Ammon's horn (tissue), 1 donor: ENCODE data around the gene PDE6C.
"Not testable (repeated sequence)": the region's sequence is repeated elsewhere in the genome, so short reads cannot be mapped to it uniquely, and the experiment has no call there.

Source experiments
- DNase-seq: peaks from one replicate; pipeline ENCODE4 v3.0.0-alpha.2; 2016; ENCODE audit warnings: low spot score

Gene PDE6C

DNA sequence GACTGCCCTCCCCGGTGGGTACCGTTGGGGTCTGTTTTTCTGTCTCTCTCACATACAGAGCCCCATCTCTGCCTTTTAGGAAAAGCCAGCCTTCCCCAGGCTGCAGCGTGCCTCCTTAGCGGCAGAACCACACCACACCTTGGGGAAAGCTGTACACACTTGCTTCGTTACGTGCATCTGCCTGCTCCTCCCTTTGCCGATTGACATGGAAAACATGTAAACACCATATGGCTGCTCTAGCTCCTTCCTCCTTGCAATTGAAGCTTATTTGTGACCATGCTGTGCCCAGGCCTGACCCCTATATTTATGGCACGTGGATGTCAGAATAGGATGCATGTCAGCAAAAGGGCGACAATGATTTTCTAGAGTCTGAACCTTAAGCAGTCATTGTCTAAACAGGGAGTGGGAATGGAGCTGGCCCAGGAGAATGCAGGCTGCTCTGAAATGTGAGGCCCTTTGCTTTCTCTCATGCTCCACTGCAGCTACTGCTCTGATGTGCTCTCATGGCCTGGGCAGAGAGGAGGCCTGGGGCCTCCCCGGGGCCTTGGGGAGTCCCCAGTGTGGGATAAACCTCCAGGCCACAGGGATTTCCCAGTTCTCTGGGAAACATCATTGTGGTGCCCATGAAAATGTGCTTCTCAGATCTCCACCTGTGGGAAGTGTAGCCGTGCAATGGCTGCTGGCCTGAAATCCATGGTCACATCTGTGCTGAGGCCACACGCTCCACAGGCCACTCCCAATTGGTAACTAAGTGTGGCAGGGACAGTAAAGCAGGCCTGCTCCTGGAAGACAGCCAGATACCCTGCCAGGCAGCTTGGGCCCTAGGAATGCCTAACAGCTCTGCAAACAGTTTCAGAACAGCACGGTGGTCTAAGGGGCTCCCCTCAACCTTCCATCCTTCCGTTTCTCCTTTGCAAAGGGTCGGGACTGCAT, 18.6 kb downstream of the PDE6C start:
- DNase-seq = no peak

DNA sequence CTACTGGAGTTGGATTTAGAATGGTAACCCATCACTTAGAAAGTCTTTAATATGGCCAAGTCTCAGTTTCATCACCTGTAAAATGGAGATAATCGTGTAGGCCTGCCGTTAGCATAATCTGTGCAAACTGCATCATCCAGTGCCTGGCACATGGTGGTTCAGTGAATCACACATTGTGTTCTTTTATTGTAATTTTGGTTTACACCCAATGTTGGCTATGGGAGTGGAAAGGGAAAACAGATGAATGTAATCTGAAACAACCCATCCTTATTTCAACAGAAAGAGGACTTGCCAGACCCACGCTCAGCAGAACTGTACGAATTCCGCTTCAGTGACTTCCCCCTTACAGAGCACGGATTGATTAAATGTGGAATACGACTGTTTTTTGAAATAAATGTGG, 27.5 kb downstream of the PDE6C start:
- peak; percentile 27 for DNase-seq

DNA sequence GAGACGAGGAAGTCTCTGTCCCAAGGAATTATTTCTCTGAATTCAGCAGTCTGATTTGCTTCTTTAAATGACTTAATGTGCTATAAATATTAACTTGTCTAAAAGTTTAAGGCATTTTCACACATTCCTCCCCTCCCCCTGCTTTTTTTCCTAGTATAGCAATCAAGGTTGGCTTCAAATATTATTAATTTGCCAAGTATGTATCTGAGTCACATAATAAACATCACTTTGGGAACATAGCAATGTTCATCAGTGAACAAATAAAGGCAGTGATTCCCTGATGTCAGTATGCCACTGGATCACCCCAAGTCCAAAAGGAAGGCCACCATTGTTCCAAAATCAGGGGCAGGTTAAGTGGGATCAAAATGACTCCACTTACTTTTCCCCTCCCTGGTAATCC, 40.5 kb downstream of the PDE6C start:
- no peak for DNase-seq

DNA sequence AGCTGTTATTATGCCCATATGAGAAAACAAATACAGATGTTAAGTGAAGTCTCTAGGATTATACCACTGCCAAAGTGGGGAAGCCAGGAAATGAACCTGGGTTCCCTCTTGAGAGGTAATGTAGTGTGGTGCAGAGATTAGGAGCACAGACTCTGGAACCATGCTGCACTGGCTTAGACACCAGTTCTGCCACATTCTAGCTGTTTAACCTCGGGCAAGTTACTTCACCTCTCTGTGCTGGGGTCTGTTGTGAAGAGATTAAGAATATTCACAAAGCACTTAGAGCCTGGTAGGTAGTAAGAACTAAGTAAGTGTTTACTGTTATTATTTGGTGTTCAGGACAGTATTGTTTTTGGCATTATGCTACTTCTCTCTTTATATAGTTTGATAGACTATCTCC, 41.9 kb downstream of the PDE6C start:
- no peak for DNase-seq

DNA sequence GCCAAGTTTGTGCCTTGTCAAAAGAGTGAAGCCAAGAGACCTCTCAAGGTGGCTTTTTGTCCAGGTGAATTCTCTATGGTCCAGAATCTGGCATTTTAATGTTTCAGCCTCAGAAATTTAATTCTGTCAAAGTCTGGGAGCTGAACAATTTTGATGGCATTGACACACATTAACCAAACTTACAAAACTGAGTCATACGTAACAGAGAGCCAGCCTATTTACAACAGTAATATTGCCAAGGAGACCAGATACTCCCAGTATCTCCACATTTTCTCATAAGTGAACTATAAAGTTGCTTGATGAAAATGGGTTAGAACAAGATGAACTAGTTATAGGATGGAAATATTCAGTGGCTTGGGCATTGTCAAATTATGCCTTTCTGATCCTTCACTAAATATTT, 43.8 kb downstream of the PDE6C start:
- DNase-seq = no peak

DNA sequence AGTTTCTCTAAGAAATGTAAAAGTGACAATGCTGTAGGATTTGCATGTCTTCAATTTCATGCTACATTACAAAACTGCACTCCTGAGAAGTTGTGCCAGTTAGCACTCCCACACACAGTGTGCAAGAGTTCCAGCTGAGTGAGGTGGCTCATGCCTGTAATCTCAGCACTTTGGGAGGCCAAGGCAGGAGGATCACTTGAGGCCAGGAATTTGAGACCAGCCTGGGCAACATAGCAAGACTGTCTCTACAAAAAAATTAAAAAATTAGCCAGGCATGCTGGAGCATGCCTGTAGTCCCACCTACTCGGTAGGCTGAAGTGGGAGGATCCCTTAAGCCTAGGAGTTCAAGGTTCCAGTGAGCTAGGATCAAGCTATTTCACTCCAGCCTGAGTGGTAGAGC, 45.4 kb downstream of the PDE6C start:
- DNase-seq = no peak

DNA sequence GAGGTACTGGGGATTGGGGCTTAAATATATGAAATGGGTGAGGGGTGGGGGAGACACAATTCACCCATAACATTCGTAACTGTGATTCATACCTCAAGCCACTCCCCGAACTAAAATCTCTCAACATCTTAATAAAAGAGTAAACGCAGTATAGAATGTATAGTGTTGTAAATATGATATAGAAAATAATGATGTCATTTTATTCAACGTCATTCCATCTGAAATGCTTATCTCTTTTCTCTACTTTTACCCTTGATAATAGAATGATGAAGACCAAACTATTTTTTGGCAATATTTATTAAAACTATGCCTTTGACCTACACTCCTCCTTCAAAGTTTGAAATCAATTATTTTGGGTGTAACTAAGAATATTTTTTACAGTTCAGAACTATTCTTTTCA, 53.7 kb downstream of the PDE6C start:
- DNase-seq = no peak

DNA sequence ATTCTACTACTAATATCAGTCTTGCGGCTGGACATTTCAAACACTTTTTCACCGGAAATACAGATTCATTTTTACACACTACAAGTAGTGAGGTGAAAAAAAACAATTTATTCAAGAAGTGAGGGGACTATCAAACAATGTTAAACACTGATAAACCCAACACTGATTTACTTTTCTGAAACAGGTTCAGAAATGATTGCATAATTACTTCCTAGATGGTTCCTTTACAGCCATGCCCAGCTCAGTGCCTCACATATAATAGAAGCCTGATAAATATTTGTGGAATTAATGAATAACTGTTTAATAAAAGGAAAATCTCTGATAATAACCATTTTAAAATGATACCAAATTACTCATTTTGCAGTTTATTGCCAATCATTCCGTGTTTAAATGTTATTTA, 55.5 kb downstream of the PDE6C start:
- no peak for DNase-seq

DNA sequence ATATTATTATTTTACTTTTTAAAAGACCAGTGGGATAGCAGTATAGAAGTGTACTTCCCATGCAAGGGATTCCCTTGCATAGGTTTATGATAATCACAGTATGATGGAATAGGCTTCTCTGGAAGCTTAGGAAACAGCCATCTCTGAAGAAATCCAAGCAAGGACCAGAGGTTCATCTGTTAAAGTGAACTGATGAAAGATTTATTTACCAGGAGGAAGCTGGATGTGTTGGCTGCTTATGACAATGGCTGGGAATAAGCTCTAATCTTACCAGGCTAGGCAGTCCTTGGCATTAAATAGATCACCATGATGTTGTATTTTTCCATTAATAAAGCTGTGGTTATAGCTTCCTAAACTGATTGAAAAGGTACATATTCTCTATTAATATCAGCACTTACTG, 58.0 kb downstream of the PDE6C start:
- no peak for DNase-seq

DNA sequence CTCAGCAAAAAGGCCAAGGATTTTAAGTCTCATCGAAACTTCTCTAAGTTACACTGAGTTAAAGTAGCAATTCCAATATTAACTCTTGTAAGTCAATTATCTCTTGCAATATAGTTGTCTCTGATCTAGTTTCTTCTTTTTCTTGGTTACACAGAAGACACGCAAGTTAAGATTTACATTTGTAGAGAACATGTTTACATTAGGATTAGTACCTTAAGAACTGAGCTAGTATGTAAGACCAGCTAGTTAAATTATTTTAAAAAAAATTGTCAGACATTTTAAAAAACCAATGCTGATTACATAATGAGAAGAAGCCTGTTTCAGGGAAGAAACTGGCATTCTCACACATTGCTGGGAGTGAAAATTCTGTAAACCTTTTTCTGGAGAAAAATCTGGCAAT, 58.7 kb downstream of the PDE6C start:
- no peak for DNase-seq

DNA sequence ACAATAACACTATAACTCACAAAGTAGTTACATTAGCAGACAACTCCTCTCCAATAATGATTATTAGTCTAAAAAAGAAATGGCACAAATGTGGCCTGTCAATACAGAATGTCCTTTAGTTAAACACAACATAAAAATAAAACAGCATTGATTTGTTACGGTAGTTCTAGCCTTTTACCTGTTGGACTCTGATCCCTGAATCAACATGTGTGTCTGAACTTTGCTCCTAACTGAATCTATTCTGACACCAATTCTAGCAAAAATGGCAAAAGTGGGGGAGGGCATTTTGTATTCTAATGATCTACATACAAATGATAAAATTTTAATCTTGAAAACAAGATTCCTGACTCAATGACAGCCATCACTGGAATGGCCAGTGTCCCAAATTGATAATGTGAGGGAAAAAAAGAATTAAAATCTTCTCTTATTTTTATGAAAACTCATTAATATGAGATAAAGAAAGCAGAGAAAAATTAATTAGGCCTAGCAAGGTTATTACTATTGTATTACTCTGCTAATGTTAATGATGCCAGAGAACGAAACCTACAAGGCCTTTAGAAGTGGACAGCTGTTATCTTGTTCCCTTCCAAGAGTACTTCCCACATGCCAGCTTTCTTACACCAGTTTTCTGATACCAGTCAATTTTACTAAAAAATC, 59.8 kb downstream of the PDE6C start:
- no peak for DNase-seq

DNA sequence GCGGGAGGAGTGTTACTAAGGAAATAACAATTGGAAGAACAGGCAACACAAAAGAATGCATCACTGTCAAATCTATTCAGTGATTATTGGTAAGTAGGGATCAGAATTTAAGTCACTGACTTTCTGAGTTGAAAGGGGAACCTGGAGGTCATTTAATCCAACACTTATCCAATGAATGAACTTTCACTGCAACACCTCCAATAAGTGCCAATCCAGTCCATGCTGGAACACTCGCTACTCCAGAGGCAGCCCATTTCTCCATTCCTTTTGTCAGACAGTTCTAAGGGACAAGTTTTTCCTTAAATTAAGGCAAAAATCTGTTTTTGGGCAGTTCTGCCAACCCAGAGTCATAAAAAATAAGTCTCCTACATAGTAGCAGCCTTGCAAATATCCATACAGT, 60.6 kb downstream of the PDE6C start:
- no peak for DNase-seq

DNA sequence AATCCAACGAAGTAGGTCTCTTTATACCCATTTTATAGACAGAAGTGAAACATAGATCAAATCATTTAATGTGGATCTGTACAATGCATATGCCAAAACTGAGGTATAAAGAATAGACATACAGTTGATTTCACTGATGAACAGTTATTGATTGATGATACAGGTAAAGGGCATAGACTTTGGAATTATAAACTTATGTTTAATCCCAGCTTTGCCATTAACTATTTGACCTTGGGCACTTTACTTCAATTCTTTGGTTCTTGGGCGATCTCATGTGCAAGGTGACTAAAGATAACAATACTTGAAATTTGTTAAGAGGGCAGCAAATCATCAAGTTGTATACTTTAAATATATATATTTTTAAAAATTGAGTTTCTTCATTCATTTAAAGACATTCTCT, 61.5 kb downstream of the PDE6C start:
- no peak for DNase-seq

DNA sequence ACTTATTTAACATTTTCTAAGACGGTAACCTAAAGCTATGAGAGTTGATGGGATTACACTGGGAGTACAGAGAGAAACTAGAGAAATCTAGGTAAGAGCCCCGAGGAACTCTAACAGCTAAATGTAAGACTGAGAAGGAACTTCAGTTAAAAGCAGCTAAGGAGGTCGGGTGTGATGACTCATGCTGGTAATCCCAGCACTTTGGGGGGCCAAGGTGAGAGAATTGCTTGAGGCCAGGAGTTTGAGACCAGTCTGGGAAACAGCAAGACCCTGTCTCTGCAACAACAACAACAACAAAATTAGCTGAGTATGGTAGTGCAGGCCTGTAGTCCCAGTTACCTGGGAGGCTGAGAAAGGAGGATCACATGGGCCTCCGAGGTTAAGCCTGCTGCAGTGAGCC, 66.0 kb downstream of the PDE6C start:
- no peak for DNase-seq

DNA sequence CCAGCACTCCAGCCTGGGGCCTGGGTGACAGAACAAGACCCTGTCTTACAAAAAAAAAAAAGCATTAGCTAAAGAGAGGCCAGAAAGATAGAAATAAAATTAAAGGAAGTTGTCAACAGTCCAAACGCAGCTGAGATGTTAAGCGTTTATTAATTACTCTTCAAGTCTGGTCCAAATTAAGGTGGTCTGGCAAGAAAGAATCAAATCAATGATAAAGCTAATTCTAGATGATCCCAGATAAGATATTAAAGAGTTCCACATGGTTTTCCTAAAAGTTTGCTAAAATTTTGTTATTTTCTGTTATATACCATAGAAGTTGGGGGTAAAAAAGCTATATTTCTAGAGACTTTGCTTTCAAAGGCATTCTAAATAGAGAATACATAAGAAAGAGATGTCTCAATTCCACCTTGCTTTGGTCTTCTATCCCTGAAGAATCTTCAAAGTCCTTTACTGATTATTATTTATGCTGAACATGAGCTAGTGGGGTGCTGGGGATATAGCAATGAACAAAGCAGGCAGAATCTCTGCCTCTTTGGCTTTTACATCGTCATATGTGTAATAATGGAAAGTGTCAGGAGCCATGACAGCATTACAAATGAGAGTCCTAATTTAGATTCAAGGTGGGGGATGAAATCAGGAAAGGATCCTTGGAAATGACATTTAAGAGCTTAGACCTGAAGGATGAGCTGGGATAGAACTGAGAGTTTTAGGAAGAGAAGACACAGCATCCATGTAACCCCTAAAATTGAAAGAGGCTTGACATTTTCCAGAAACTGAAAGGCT, 66.7 kb downstream of the PDE6C start:
- DNase-seq = no peak

DNA sequence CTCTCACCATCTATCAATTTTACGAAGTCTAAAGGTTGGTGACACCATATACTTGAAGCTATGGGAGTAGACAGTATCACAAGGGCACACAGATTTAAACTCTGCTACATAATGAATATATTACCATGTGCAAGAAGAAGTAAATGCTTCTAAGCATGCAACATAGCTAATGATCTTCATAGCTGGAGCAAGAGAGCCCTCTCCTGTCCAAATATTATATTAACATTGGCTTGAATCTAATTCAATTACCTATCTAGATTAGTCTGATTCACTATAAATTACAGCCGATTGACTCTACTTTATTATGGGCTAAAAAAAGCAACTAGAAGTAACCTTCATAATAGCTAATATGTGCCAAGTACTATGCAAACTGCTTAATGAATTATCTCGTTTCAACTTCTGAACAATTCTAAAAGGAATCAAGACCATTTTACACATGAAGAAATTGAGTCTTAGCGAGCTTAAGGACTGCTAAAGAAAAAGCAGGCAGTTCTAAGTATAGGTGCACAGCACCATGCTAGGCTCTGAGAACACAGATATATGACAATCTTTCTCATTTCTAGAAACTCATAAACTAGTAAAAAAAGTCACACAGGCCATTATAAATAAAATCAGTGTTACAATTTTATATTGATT, 68.2 kb downstream of the PDE6C start:
- peak; percentile 47 for DNase-seq

DNA sequence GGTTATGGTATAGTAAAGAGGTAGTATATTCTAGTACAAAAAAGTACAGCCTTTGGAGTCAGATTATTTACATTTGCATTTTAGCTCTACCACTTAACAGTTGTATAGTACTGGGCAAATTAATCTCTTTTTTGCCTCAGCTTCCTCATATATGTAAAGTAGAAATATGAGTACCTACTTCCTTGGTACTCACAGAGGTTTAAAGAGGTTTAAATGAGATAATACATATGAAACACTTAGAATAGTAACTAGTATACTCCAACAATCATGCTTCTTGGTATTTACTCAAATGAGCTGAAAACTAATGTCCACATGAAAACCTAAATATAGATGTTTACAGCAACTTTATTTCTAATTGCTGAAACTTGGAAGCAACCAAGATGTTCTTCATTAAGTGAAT, 75.4 kb downstream of the PDE6C start:
- no peak for DNase-seq

DNA sequence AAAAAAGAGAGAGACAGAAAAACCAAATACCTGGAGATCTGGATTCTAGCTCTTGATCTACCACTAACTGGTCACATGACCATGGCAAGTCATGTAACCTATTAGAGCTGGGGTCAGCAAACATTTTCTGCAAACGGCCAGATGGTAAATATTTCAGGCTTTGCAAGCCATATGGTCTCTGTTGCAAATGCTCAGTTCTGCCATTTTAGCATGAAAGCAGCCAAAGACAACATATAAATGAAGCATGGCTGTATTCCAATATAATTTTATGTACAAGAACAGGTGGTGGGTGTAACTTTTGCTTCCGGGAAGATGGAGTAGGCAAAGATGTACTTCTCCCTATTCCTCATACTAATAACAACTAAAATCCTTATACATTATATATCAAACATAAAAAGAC, 83.4 kb downstream of the PDE6C start:
- no peak for DNase-seq

DNA sequence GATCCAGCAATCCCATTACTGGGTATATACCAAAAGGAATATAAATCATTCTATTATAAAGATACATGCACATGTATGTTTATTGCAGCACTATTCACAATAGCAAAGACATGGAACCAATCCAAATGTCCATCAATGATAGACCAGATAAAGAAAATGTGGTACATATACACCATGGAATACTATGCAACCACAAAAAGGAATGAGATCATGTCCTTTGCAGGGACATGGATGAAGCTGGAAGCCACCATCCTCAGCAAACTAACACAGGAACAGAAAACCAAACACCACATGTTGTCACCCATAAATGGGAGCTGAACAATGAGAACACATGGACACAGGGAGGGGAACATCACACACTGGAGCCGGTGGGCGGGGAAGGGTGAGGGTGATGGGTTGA, 84.2 kb downstream of the PDE6C start:
- DNase-seq = not testable (repeated sequence)

DNA sequence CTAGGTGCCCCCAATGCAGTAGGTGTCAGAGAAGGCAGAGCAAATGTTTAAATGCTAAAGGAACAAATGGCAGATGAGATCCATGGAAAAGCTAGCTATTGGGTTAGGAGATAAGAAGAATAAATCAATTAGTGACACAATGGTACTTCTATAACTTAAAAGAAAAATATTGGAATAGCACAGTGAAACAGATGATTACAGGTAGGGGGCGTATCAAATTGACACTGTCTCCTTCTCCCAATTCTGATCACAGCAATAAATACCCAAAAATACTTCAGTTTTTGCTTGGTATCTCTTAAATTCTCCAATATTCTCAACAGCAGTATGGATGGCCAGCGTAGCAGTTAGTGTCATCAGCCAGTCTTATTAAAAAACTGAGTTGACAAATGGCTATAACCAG, 84.9 kb downstream of the PDE6C start:
- DNase-seq = no peak

DNA sequence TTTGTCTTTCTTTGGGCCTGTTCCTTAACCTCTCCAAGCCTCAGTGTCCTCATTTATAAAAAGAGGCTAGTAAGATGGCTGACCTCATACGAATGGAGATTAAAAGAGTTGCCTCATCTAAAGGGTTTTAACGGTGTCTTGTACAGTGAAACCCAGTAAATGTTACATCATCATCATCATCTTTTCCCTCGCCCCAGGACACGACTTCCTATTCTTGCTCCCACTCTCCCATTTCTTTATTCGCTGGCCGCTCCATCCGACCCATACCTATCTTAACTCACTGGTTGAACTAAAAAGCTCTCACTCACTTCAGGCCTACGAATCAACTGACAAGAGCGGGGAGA, 89.5 kb downstream of the PDE6C start:
- DNase-seq = no peak

DNA sequence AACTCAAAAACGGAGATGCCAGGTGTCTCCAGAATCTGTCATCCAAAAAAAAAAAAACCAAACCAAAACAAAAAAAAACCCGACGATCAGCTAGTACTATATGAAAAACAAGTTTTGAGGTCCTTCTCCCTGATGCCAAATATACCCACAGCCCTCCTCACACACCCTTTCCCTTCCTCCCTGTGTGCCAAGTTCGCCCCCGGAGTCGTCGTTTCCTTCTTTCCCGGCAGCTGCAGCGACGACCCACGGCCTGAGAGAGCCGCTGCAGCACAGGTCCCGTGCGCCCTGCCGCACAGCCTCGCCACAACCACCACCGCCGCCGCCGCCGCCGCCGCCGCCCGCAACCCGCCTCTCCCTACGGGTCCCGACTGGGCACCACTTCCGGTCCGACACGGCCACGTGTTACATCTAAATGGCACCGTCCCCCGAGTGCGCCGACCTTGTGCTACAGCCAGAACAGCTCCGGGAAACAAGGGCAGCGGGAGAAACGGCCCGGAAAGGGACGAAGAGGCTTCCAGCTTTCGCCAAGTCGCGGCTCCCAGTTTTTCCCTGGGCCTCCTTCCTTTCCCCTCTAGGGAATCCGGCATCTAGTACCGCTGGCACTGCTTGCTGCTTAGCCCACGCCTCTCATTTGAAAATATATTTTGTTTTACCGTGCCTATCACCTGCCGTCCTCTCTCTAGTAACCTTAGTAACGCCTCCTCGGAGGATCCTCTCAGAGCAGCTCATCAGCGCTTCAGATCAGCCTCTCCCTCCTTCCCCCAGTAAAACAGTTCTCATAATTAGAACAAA, 90.1 kb downstream of the PDE6C start, which contains the start of gene FRA10AC1:
TSS of gene FRA10AC1 (minus strand) at position 383 of the 792 bp plus-strand sequence. CDS start 2,486 bp downstream, outside the sequence.
- DNase-seq = peak; percentile 93
